MCF 10A (cell line): Measurements from ENCODE around the gene IFI27L1. TPM values are rescaled to one million over a fixed set of nuclear protein-coding genes. Genes with fewer than 3 reads are reported as not detected.

ENCODE experiments used
- Bru-seq: library from RNA; stranded (reverse); fragments of 400-500 nt; gene quantifications from one replicate; lab custom pipeline; 2021; lab: Mats Ljungman, UMichigan
- BruChase-seq, 2 experiments: library from RNA; stranded (reverse); fragments of 400-500 nt; gene quantifications; one replicate each; lab custom pipeline; 2021; lab: Mats Ljungman, UMichigan
- BruUV-seq: library from RNA; stranded (reverse); fragments of 400-500 nt; replicated peaks from 2 replicates; lab custom pipeline; 2021; lab: Mats Ljungman, UMichigan
- CTCF ChIA-PET: fragments of 300-600 bp; sonication (Branson Sonifier 250); formaldehyde crosslinking; extraction: SDS; loops from one replicate; lab custom pipeline; 2021; ENCODE audit warnings: antibody characterized with exemption, inconsistent platforms; lab: Yijun Ruan, JAX
- POLR2A ChIA-PET: fragments of 300-600, 350-650 bp; sonication (Branson Sonifier 250); formaldehyde crosslinking; extraction: SDS; loops from one replicate; lab custom pipeline; 2020; ENCODE audit warnings: antibody characterized with exemption, inconsistent platforms; lab: Yijun Ruan, JAX
- DNase-seq: peaks from one replicate; pipeline ENCODE4 v3.0.0-alpha.2; 2018; ENCODE audit not compliant: unreplicated experiment
- H3K27ac Mint-ChIP-seq: one replicate; pipeline ENCODE4 v1.8.0; 2022; ENCODE audit warnings: mild to moderate bottlenecking, low read depth, mixed read lengths; ENCODE audit not compliant: unreplicated experiment
- H3K27me3 Mint-ChIP-seq: one replicate; pipeline ENCODE4 v1.8.0; 2022; ENCODE audit warnings: mixed read lengths; ENCODE audit not compliant: insufficient read depth, unreplicated experiment
- H3K36me3 Mint-ChIP-seq: one replicate; pipeline ENCODE4 v1.8.0; 2022; ENCODE audit warnings: mild to moderate bottlenecking, moderate library complexity, mixed read lengths; ENCODE audit not compliant: insufficient read depth, unreplicated experiment
- H3K4me1 Mint-ChIP-seq: one replicate; pipeline ENCODE4 v1.8.0; 2022; ENCODE audit warnings: mixed read lengths; ENCODE audit not compliant: insufficient read depth, unreplicated experiment
- H3K4me3 Mint-ChIP-seq: one replicate; pipeline ENCODE4 v1.8.0; 2022; ENCODE audit warnings: mild to moderate bottlenecking, moderate library complexity, mixed read lengths; ENCODE audit not compliant: unreplicated experiment
- H3K9me3 Mint-ChIP-seq: one replicate; pipeline ENCODE4 v1.8.0; 2022; ENCODE audit warnings: mixed read lengths; ENCODE audit not compliant: unreplicated experiment
- CTCF ChIP-seq: fragments of 200-600 bp; IDR thresholded peaks from one replicate; pipeline ENCODE4 v1.8.0; 2022; ENCODE audit warnings: antibody characterized with exemption, mild to moderate bottlenecking; ENCODE audit not compliant: unreplicated experiment
- intact Hi-C: fragments of 100-400 bp; cut with micrococcal nuclease; formaldehyde crosslinking; loops from 2 replicates; pipeline ENCODE4 v1.14.1; 2022
- long read RNA-seq: library from polyadenylated mRNA; stranded (forward); transcript quantifications from one replicate; pipeline ENCODE4 v2.0.0, GENCODE V29; 2022
- total RNA-seq: library from RNA; stranded (reverse); gene quantifications from 2 replicates; pipeline ENCODE4 v1.2.3, GENCODE V29; 2022

Gene IFI27L1, protein sequence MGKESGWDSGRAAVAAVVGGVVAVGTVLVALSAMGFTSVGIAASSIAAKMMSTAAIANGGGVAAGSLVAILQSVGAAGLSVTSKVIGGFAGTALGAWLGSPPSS
- total RNA-seq (18.4 and 20.2 TPM in 2 replicates), Bru-seq, nascent RNA (percentile 57 among the genes with signal in this experiment), BruChase-seq, experiment 1, labeled RNA remaining after a 6-hour chase (percentile 63 among the genes with signal in this experiment), BruChase-seq, experiment 2, labeled RNA remaining after a 2-hour chase (percentile 69 among the genes with signal in this experiment)
- long read RNA-seq, transcript IFI27L1-209 (5 exons, 680 nt): major isoform, 11 of 17 reads
- long read RNA-seq, partial matches to known transcripts: 0 of 17 reads
- long read RNA-seq, other reads (novel, unspliced or antisense): 5 of 17 reads

GRCh38 chr14:94080621-94081385 lies at the start of gene IFI27L1, which contains the start of gene DDX24:
Gene IFI27L1 (plus strand): TSS chr14:94081310. CDS start chr14:94096938, 15,628 bp downstream.
Gene DDX24 (minus strand): TSS chr14:94081202. CDS start chr14:94079742, 1,460 bp downstream.
- no TSS peak for BruUV-seq
- peak; percentile 91 for DNase-seq
- intact Hi-C loops: no loop called here
- Mint-ChIP-seq H3K9me3 (no peaks in the 10 kb centered on the region), H3K36me3 (peaks cover 29% of the 10 kb centered on the region), H3K27me3 (no peaks in the 10 kb centered on the region), H3K27ac (peak within 1 kb of the TSS; percentile 99), H3K4me1 (peaks cover 34% of the 10 kb centered on the region), H3K4me3 (peak within 1 kb of the TSS; percentile 95)
- TF ChIP-seq CTCF: no peak
- ChIA-PET POLR2A (interaction anchor here (0.6 to 4.8 kb wide), 21 partner anchors 8 to 874 kb away, joined by 3 to 37 read pairs (median 6); partner anchors contain the start of genes GON7, IFI27, IFI27L2 and OTUB2), CTCF (interaction anchor here (0.7 to 1.6 kb wide), 7 partner anchors 13 to 56 kb away, joined by 3 to 7 read pairs (median 3); no protein-coding TSS in a partner anchor)

- no peak for TF ChIP-seq CTCF
- H3K9me3 Mint-ChIP-seq: no peaks in the 10 kb centered on the region
- H3K4me3 Mint-ChIP-seq: no peak overlapping the region
- peaks cover 11% of the 10 kb centered on the region for H3K4me1 Mint-ChIP-seq
- BruUV-seq: no TSS peak
- POLR2A ChIA-PET: no interaction called here
- no peaks in the 10 kb centered on the region for H3K27me3 Mint-ChIP-seq
- no peak for DNase-seq
- H3K27ac Mint-ChIP-seq: no peak overlapping the region
- intact Hi-C loops: no loop called here
- CTCF ChIA-PET: interaction anchor here (0.7 to 1.4 kb wide), 2 partner anchors 39 to 105 kb away, joined by 3 to 5 read pairs; no protein-coding TSS in a partner anchor
- H3K36me3 Mint-ChIP-seq: no peaks in the 10 kb centered on the region
Observed at GRCh38 chr14:94031883-94032279, 49.2 kb upstream of the IFI27L1 start.

GRCh38 chr14:94034886-94035285 lies 46.2 kb upstream of the IFI27L1 start:
- Mint-ChIP-seq H3K4me1 (peaks cover 5% of the 10 kb centered on the region), H3K27ac (no peak overlapping the region), H3K27me3 (no peaks in the 10 kb centered on the region), H3K9me3 (no peaks in the 10 kb centered on the region), H3K36me3 (no peaks in the 10 kb centered on the region), H3K4me3 (no peak overlapping the region)
- ChIA-PET CTCF (interaction anchor here (0.6 to 7.1 kb wide), 12 partner anchors 10 to 1587 kb away, joined by 3 to 99 read pairs (median 8); partner anchors contain the start of genes IFI27L2 and OTUB2), POLR2A (interaction anchor here (3.1 kb wide), 1 partner anchor 46 kb away, joined by 12 read pairs; the partner anchor contains the start of genes DDX24 and IFI27L1)
- DNase-seq: no peak
- intact Hi-C loops: no loop called here
- no peak for TF ChIP-seq CTCF
- no TSS peak for BruUV-seq
